IMR-90 (cell line): ENCODE measurements around the gene DBP. TPM values are rescaled to one million over a fixed set of nuclear protein-coding genes. Genes with fewer than 3 reads are reported as not detected.

Experiments used
- ATAC-seq: fragments of 200-7000 bp; cut with Tn5 transposase; 2 replicates; pipeline ENCODE4 v1.9.1; 2020; ENCODE audit warnings: low read depth, mild to moderate bottlenecking, moderate library complexity
- BruUV-seq: library from RNA; stranded (reverse); fragments of 400-500 nt; replicated peaks from 2 replicates; lab custom pipeline; 2021; lab: Mats Ljungman, UMichigan
- CTCF ChIA-PET: fragments of 300-600 bp; formaldehyde crosslinking; extraction: SDS; loops from one replicate; lab custom pipeline; 2021; ENCODE audit warnings: antibody characterized with exemption; lab: Yijun Ruan, JAX
- POLR2A ChIA-PET: fragments of 300-600 bp; sonication (Branson Sonifier 250); formaldehyde crosslinking; loops from one replicate; lab custom pipeline; 2022; ENCODE audit warnings: antibody characterized with exemption; ENCODE audit not compliant: unreplicated experiment; lab: Charles Lee
- DNase-seq: peaks from one replicate; pipeline ENCODE4 v3.0.0; 2013
- H2AFZ ChIP-seq: replicated peaks from 2 replicates; pipeline ENCODE3; 2013; ENCODE audit warnings: low read length, mild to moderate bottlenecking; ENCODE audit not compliant: poor library complexity
- H2AK5ac ChIP-seq: 2 replicates; pipeline ENCODE4 v1.6.1; 2013; ENCODE audit warnings: low read depth, low read length, inconsistent platforms
- H2AK9ac ChIP-seq: replicated peaks from 2 replicates; pipeline ENCODE3; 2013; ENCODE audit warnings: mild to moderate bottlenecking, low read depth, low read length, moderate library complexity; ENCODE audit not compliant: poor library complexity
- H2BK120ac ChIP-seq: 2 replicates; pipeline ENCODE4 v1.6.1; 2013; ENCODE audit warnings: low read depth, low read length, inconsistent platforms
- H2BK15ac ChIP-seq: 3 replicates; pipeline ENCODE4 v1.6.1; 2013; ENCODE audit warnings: low read depth, low read length, inconsistent platforms
- H2BK20ac ChIP-seq: 2 replicates; pipeline ENCODE4 v1.6.1; 2013; ENCODE audit warnings: low read depth, mild to moderate bottlenecking, inconsistent platforms, low read length, moderate library complexity
- H2BK5ac ChIP-seq: 2 replicates; pipeline ENCODE4 v1.6.1; 2013; ENCODE audit warnings: mild to moderate bottlenecking, low read depth, low read length, inconsistent platforms; ENCODE audit not compliant: poor library complexity, severe bottlenecking
- H3K14ac ChIP-seq: replicated peaks from 2 replicates; pipeline ENCODE4 v1.6.1; 2013; ENCODE audit warnings: low read depth, low read length, inconsistent platforms
- H3K18ac ChIP-seq: 2 replicates; pipeline ENCODE4 v1.6.1; 2013; ENCODE audit warnings: low read depth, low read length, control low read depth
- H3K23ac ChIP-seq: 2 replicates; pipeline ENCODE4 v1.6.1; 2013; ENCODE audit warnings: low read depth, low read length, inconsistent platforms
- H3K27ac ChIP-seq: 2 replicates; pipeline ENCODE4 v1.5.1; 2013; ENCODE audit warnings: mild to moderate bottlenecking, control low read depth, low read length; ENCODE audit not compliant: insufficient read depth
- H3K27me3 ChIP-seq: 2 replicates; pipeline ENCODE4 v1.6.1; 2013; ENCODE audit warnings: low read length; ENCODE audit not compliant: control insufficient read depth, insufficient read depth
- H3K36me3 ChIP-seq: 2 replicates; pipeline ENCODE4 v1.6.1; 2013; ENCODE audit warnings: low read length, mixed read lengths; ENCODE audit not compliant: control insufficient read depth, insufficient read depth
- H3K4ac ChIP-seq: 2 replicates; pipeline ENCODE4 v1.6.1; 2013; ENCODE audit warnings: low read depth, low read length, inconsistent platforms
- H3K4me1 ChIP-seq: 2 replicates; pipeline ENCODE4 v1.6.1; 2013; ENCODE audit warnings: low read length, mixed read lengths; ENCODE audit not compliant: control insufficient read depth, insufficient read depth
- H3K4me2 ChIP-seq: 2 replicates; pipeline ENCODE4 v1.6.1; 2013; ENCODE audit warnings: low read depth, mild to moderate bottlenecking, control low read depth, low read length, moderate library complexity
- H3K4me3 ChIP-seq: 2 replicates; pipeline ENCODE4 v1.5.1; 2013; ENCODE audit warnings: low read depth, mild to moderate bottlenecking, control low read depth, low read length, moderate library complexity; ENCODE audit not compliant: insufficient read depth
- H3K56ac ChIP-seq: 2 replicates; pipeline ENCODE4 v1.6.1; 2013; ENCODE audit warnings: low read length, inconsistent platforms; ENCODE audit not compliant: insufficient read depth; ENCODE audit errors: extremely low read depth
- H3K79me1 ChIP-seq, 2 experiments: 2 replicates each; pipeline ENCODE4 v1.6.1; 2013; ENCODE audit warnings: low read length in 2 of 2, inconsistent platforms in 1 of 2, low read depth in 1 of 2
- H3K9ac ChIP-seq: 2 replicates; pipeline ENCODE4 v1.6.1; 2013; ENCODE audit warnings: low read depth, low read length, control low read depth
- H3K9me1 ChIP-seq: 2 replicates; pipeline ENCODE4 v1.6.1; 2013; ENCODE audit warnings: low read length, inconsistent platforms; ENCODE audit not compliant: insufficient read depth
- H3K9me3 ChIP-seq: 2 replicates; pipeline ENCODE4 v1.6.1; 2013; ENCODE audit warnings: low read length; ENCODE audit not compliant: control insufficient read depth, insufficient read depth
- H4K20me1 ChIP-seq: 2 replicates; pipeline ENCODE4 v1.6.1; 2013; ENCODE audit warnings: low read length, inconsistent platforms; ENCODE audit not compliant: insufficient read depth
- H4K5ac ChIP-seq: 2 replicates; pipeline ENCODE4 v1.6.1; 2013; ENCODE audit warnings: mild to moderate bottlenecking, low read depth, low read length, control low read depth
- H4K8ac ChIP-seq, 2 experiments: 2 replicates each; pipeline ENCODE4 v1.6.1; 2013; ENCODE audit warnings: low read depth in 2 of 2, low read length in 2 of 2, control low read depth in 1 of 2, inconsistent platforms in 1 of 2
- H4K91ac ChIP-seq: 2 replicates; pipeline ENCODE4 v1.6.1; 2013; ENCODE audit warnings: low read depth, low read length, inconsistent platforms; ENCODE audit not compliant: insufficient read depth
- CEBPB ChIP-seq: IDR thresholded peaks from 2 replicates; pipeline ENCODE4 v1.6.1; 2012; ENCODE audit warnings: low read depth, low read length, improper control_type of control experiment
- CHD1 ChIP-seq: IDR thresholded peaks from 2 replicates; pipeline ENCODE4 v1.6.1; 2012; ENCODE audit warnings: low read depth, low read length, improper control_type of control experiment
- FOS ChIP-seq: fragments of 150-350 bp; IDR thresholded peaks from 2 replicates; pipeline ENCODE4 v1.6.1; 2016; ENCODE audit warnings: low read depth, low read length
- MAFK ChIP-seq: IDR thresholded peaks from 2 replicates; pipeline ENCODE4 v1.6.1; 2012; ENCODE audit warnings: low read depth, low read length, improper control_type of control experiment
- MAZ ChIP-seq: IDR thresholded peaks from 2 replicates; pipeline ENCODE4 v1.6.1; 2012; ENCODE audit warnings: low read depth, mild to moderate bottlenecking, low read length, improper control_type of control experiment, moderate library complexity, borderline replicate concordance
- MXI1 ChIP-seq: IDR thresholded peaks from 2 replicates; pipeline ENCODE4 v1.6.1; 2012; ENCODE audit warnings: low read depth, mild to moderate bottlenecking, low read length, moderate library complexity, borderline replicate concordance
- POLR2A ChIP-seq: IDR thresholded peaks from 2 replicates; pipeline ENCODE4 v1.6.1; 2012; ENCODE audit warnings: mild to moderate bottlenecking, low read depth, low read length
- RAD21 ChIP-seq: IDR thresholded peaks from 2 replicates; pipeline ENCODE4 v1.6.1; 2012; ENCODE audit warnings: low read length, improper control_type of control experiment
- RCOR1 ChIP-seq: IDR thresholded peaks from 2 replicates; pipeline ENCODE4 v1.6.1; 2012; ENCODE audit warnings: mild to moderate bottlenecking, low read length, improper control_type of control experiment; ENCODE audit not compliant: insufficient replicate concordance
- RFX5 ChIP-seq: IDR thresholded peaks from 2 replicates; pipeline ENCODE4 v1.8.0; 2012; ENCODE audit warnings: low read depth, mild to moderate bottlenecking, low read length, moderate library complexity
- SMC3 ChIP-seq: fragments of 150-350 bp; IDR thresholded peaks from 2 replicates; pipeline ENCODE4 v1.6.1; 2016; ENCODE audit warnings: low read depth, mild to moderate bottlenecking, antibody characterized with exemption, low read length, moderate library complexity
- WGBS, 2 experiments: methylation state at CpG; one replicate each; pipeline versions ENCODE4 v1.1.5 to v1.1.7; 2013; ENCODE audit warnings: missing lambda C conversion rate in 2 of 2; ENCODE audit not compliant: insufficient read length in 1 of 2; ENCODE audit errors: extremely low coverage in 2 of 2; 5-methylcytosine and 5-hydroxymethylcytosine counted together
- dilution Hi-C: fragments of 300-500 bp; cut with HindIII; formaldehyde crosslinking; loops from one replicate; pipeline ENCODE4 v1.14.3; 2018; ENCODE audit warnings: low sequenced_read_pairs; ENCODE audit not compliant: unreplicated experiment
- in situ Hi-C: fragments of 300-500 bp; cut with MboI; formaldehyde crosslinking; loops from 3 replicates; pipeline ENCODE4 v1.14.3; 2019; ENCODE audit warnings: low sequenced_read_pairs, inconsistent platforms, mixed read lengths
- intact Hi-C: fragments of 100-400 bp; cut with micrococcal nuclease; formaldehyde crosslinking; loops from 2 replicates; pipeline ENCODE4 v1.10.0; 2022
- polyA plus RNA-seq, 3 experiments: library from polyadenylated mRNA; depleted of rRNA; stranded (reverse); fragments of >200 nt; gene quantifications; 2 replicates each; pipeline ENCODE4 v1.2.3, GENCODE V29; 2012; ENCODE audit warnings: low replicate concordance in 1 of 3
- total RNA-seq: library from RNA; depleted of rRNA; stranded (reverse); fragments of >200 nt; gene quantifications from 2 replicates; pipeline ENCODE4 v1.2.3, GENCODE V29; 2012
- TF ChIP-seq, protein P1 (sequence below): fragments of 150-350 bp; IDR thresholded peaks from 2 replicates; pipeline ENCODE4 v1.6.1; 2017; ENCODE audit warnings: mild to moderate bottlenecking, antibody characterized with exemption, low read length, low read depth
- TF ChIP-seq, protein P2 (sequence below): fragments of 150-350 bp; IDR thresholded peaks from 2 replicates; pipeline ENCODE4 v1.6.1; 2016; ENCODE audit warnings: low read depth, mild to moderate bottlenecking, low read length, moderate library complexity, borderline replicate concordance

The DBP gene
- total and polyA plus RNA-seq, 2 of the 4 experiments (the other 2 are of a cell fraction): 3.0 to 3.6 TPM

DNA sequence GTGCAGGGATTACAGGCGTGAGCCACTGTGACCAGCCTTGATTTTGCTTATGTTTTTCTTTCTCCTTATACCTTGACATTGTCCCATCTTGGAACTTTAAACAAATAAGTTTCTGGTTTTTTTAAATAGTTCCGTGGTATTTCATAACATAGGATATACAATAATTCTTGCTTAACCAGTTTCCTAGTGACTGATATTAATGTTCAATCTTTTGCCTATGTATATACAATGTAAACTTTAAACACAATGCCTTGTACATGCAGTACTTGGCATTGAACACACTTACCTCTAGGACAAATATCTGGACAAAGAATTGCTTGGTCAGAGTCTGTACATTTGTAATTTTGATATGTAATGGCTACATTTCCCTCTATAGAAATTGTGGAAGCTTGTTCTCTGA lies 55.0 kb downstream of the DBP start:
- WGBS, 2 experiments: no CpG with 5 or more reads among the region's 2 CpGs
- POLR2A ChIA-PET: no interaction called here

More for the DNA sequence above, 55.0 kb downstream of the DBP start:
- no peak overlapping the region for H4K5ac ChIP-seq
- H3K9me1 ChIP-seq: no peaks in the 10 kb centered on the region
- H3K56ac ChIP-seq: no peak overlapping the region
- no peaks in the 10 kb centered on the region for H3K27me3 ChIP-seq
- no peak overlapping the region for H3K18ac ChIP-seq
- intact Hi-C loops (loop anchor here (10.0 kb wide), 1 partner anchor 257 kb away; the partner anchor contains the start of gene EMP3), dilution Hi-C loops (no loop called here), in situ Hi-C loops (loop anchor here (5.0 kb wide), 1 partner anchor 75 kb away; no protein-coding TSS in a partner anchor)
- BruUV-seq: no TSS peak
- no peak overlapping the region for H3K9ac ChIP-seq
- no peak overlapping the region for H4K8ac ChIP-seq
- no peak overlapping the region for H2AK5ac ChIP-seq
- H3K4me2 ChIP-seq: no peak overlapping the region
- ATAC-seq: no peak
- CTCF ChIA-PET: no interaction called here
- H3K4ac ChIP-seq: no peak overlapping the region
- no peak overlapping the region for H2BK5ac ChIP-seq
- H3K36me3 ChIP-seq: no peaks in the 10 kb centered on the region
- no peak overlapping the region for H3K27ac ChIP-seq
- H3K4me3 ChIP-seq: no peak overlapping the region
- no peak overlapping the region for H2BK120ac ChIP-seq
- TF ChIP-seq FOS: no peak
- TF ChIP-seq CEBPB: no peak
- no peak for TF ChIP-seq MAZ
- TF ChIP-seq SMC3: no peak
- TF ChIP-seq RAD21: no peak
- TF ChIP-seq, protein P1, sequence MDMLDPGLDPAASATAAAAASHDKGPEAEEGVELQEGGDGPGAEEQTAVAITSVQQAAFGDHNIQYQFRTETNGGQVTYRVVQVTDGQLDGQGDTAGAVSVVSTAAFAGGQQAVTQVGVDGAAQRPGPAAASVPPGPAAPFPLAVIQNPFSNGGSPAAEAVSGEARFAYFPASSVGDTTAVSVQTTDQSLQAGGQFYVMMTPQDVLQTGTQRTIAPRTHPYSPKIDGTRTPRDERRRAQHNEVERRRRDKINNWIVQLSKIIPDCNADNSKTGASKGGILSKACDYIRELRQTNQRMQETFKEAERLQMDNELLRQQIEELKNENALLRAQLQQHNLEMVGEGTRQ: no peak
- TF ChIP-seq CHD1: no peak
- TF ChIP-seq POLR2A: no peak
- TF ChIP-seq, protein P2, sequence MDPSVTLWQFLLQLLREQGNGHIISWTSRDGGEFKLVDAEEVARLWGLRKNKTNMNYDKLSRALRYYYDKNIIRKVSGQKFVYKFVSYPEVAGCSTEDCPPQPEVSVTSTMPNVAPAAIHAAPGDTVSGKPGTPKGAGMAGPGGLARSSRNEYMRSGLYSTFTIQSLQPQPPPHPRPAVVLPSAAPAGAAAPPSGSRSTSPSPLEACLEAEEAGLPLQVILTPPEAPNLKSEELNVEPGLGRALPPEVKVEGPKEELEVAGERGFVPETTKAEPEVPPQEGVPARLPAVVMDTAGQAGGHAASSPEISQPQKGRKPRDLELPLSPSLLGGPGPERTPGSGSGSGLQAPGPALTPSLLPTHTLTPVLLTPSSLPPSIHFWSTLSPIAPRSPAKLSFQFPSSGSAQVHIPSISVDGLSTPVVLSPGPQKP: no peak
- TF ChIP-seq MXI1: no peak
- TF ChIP-seq RFX5: no peak
- TF ChIP-seq RCOR1: no peak
- TF ChIP-seq MAFK: no peak
- no peak for DNase-seq
- no peak overlapping the region for H2BK15ac ChIP-seq
- H3K9me3 ChIP-seq: no peaks in the 10 kb centered on the region
- no peak overlapping the region for H2AFZ ChIP-seq
- H2BK20ac ChIP-seq: no peak overlapping the region
- no peak overlapping the region for H2AK9ac ChIP-seq
- H4K91ac ChIP-seq: no peak overlapping the region
- no peaks in the 10 kb centered on the region for H4K20me1 ChIP-seq
- peaks cover 2% of the 10 kb centered on the region; the same call in 1 of the 2 replicates for H3K4me1 ChIP-seq
- H3K14ac ChIP-seq: no peak overlapping the region
- H3K23ac ChIP-seq: no peak overlapping the region
- no peaks in the 10 kb centered on the region for H3K79me1 ChIP-seq
